Pancreas (tissue), 10 donors: ENCODE measurements around the gene BPIFB1. TPM values are rescaled to one million over a fixed set of nuclear protein-coding genes. Genes with fewer than 3 reads are reported as not detected.

ENCODE experiments used
- ATAC-seq, 4 donors: fragments of 200-7000 bp; cut with Tn5 transposase; one replicate each; pipeline versions ENCODE4 v1.8.0 to v1.9.1; 2020; ENCODE audit warnings: mild to moderate bottlenecking in 4 of 4, moderate library complexity in 4 of 4
- DNase-seq, 6 donors: peaks; one replicate each; pipeline ENCODE4 v3.0.0-alpha.2; 2020
- FAIRE-seq: peaks from 2 replicates; lab custom pipeline; 2012; peaks lifted over from hg19 to GRCh38; lab: Jason Lieb, UNC
- H3K27ac ChIP-seq, 4 donors: fragments of 200-600 bp; sonication (generic); 1 replicate in 3 of 4; 2 replicates in 1 of 4; pipeline versions ENCODE4 v1.5.0 to v1.8.0; 2020
- H3K27me3 ChIP-seq, 4 donors: fragments of 200-600 bp; one replicate each; pipeline ENCODE4 v1.8.0; 2021
- H3K36me3 ChIP-seq, 3 donors: fragments of 200-600 bp; sonication (generic) in 1 of 3; one replicate each; pipeline versions ENCODE4 v1.5.0 to v1.8.0; 2020 to 2021
- H3K4me1 ChIP-seq, 3 donors: fragments of 200-600 bp; one replicate each; pipeline ENCODE4 v1.8.0; 2021
- H3K4me3 ChIP-seq, 4 donors: fragments of 200-600 bp; sonication (generic) in 2 of 4; one replicate each; pipeline versions ENCODE4 v1.5.0 to v1.8.0; 2020 to 2021
- H3K9me3 ChIP-seq, 4 donors: fragments of 200-600 bp; one replicate each; pipeline ENCODE4 v1.8.0; 2021
- WGBS, 2 donors: extraction: QIAGEN DNeasy Blood & Tissue Kit; methylation state at CpG; one replicate each; pipeline ENCODE4 v1.1.7; 2013; 5-methylcytosine and 5-hydroxymethylcytosine counted together
- intact Hi-C, 3 donors: fragments of 100-400 bp; cut with DNase I; formaldehyde crosslinking; loops; one replicate each; pipeline versions ENCODE4 v1.11.1 to v1.14.2; 2022
- polyA plus RNA-seq, 2 donors: library from polyadenylated mRNA; stranded (reverse); fragments of 200-250 nt; gene quantifications; one replicate each; pipeline ENCODE4 v1.2.3, GENCODE V29; 2013
- total RNA-seq, 6 donors: library from RNA; stranded (reverse); fragmentation: NEBNext Ultra II Directional in 4 of 6; extraction: Animal tissue kit (Norgen Biotek cat#: 25700) in 4 of 6; gene quantifications; one replicate each; pipeline versions ENCODE4 v1.2.1 to v1.2.4, GENCODE V29; 2021 to 2023
- TF ChIP-seq, protein P1 (sequence below), 4 donors: fragments of 200-600 bp; sonication (generic) in 3 of 4; IDR thresholded peaks; one replicate each; pipeline versions ENCODE4 v1.5.0 to v1.8.0; 2021; ENCODE audit warnings: antibody characterized with exemption in 4 of 4
- donor health status: healthy with polysubstance abuse.
- donor health status: DM: no; HTN: no; CAD: no; lungs with moderate emphysema.
- donor health status: DM: no; HTN: no; CAD: no.
- donor health status: control.
- donor health status: control.
- donor health status: Bipolar disorder and iron deficiency.
- donor health status: DM: yes; HTN: yes; CAD: no.
- donor health status: DM: no; HTN: no; CAD: no.
- donor health status: DM: no; HTN: no; CAD: no.
- donor health status: DM: yes; HTN: yes; CAD: no.

The BPIFB1 gene
- total and polyA plus RNA-seq, 8 donors = 0.12 to 0.32 TPM; not detected in 6

- Histone ChIP-seq H3K4me3 (no peak overlapping the region), H3K36me3 (peaks cover 0 to 4% (median 3%) of the 10 kb centered on the region in 3 donors), H3K27me3 (no peaks in the 10 kb centered on the region), H3K27ac (no peak overlapping the region), H3K4me1 (no peaks in the 10 kb centered on the region), H3K9me3 (no peaks in the 10 kb centered on the region)
- TF ChIP-seq, protein P1, sequence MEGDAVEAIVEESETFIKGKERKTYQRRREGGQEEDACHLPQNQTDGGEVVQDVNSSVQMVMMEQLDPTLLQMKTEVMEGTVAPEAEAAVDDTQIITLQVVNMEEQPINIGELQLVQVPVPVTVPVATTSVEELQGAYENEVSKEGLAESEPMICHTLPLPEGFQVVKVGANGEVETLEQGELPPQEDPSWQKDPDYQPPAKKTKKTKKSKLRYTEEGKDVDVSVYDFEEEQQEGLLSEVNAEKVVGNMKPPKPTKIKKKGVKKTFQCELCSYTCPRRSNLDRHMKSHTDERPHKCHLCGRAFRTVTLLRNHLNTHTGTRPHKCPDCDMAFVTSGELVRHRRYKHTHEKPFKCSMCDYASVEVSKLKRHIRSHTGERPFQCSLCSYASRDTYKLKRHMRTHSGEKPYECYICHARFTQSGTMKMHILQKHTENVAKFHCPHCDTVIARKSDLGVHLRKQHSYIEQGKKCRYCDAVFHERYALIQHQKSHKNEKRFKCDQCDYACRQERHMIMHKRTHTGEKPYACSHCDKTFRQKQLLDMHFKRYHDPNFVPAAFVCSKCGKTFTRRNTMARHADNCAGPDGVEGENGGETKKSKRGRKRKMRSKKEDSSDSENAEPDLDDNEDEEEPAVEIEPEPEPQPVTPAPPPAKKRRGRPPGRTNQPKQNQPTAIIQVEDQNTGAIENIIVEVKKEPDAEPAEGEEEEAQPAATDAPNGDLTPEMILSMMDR (IDR thresholded peaks at IDR 0.05) = no peak
- FAIRE-seq (no peak), DNase-seq (no peak), ATAC-seq (no peak)
- intact Hi-C loops = no loop called here
- 80 to 84% methylated on average over 16 of the region's 16 CpGs for WGBS, 2 donors
Observed at GRCh38 chr20:33352258-33353012, 69.4 kb downstream of the BPIFB1 start.

DNA sequence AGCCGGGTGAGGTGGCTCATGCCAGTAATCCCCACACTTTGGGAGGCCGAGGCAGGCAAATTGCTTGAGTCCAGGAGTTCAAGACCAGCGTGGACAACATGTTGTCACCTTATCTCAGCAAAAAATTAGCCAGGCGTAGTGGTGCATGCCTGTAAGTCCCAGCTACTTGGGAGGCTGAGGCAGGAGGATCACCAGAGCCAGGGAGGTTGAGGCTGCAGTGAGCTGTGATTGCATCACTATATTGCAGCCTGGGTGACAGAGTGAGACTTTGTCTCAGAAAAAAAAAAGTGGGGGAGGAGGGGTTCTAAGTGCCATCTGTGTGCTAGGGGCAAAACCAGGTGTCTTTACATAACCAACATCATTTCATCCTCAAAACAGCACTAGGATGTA lies 70.0 kb downstream of the BPIFB1 start:
- ATAC-seq (no peak), FAIRE-seq (no peak), DNase-seq (no peak)
- Histone ChIP-seq H3K4me1 (no peaks in the 10 kb centered on the region), H3K36me3 (peaks cover 0 to 4% (median 4%) of the 10 kb centered on the region in 3 donors), H3K4me3 (no peak overlapping the region), H3K9me3 (no peaks in the 10 kb centered on the region), H3K27me3 (no peaks in the 10 kb centered on the region), H3K27ac (no peak overlapping the region)
- TF ChIP-seq, protein P1 (IDR thresholded peaks at IDR 0.05) = no peak
- intact Hi-C loops = no loop called here
- WGBS, 2 donors = 90 to 92% methylated on average over 4 of the region's 4 CpGs

Other genes starting within 250 kb of the BPIFB1 start
- gene BPIFB3, start 229.3 kb upstream of the BPIFB1 start, total RNA-seq = not detected
- not detected for gene BPIFB3, start 229.3 kb upstream of the BPIFB1 start, polyA plus RNA-seq
- gene BPIFB4, start 203.6 kb upstream of the BPIFB1 start, total RNA-seq = not detected
- not detected for gene BPIFB4, start 203.6 kb upstream of the BPIFB1 start, polyA plus RNA-seq
- gene BPIFA2, start 115.1 kb upstream of the BPIFB1 start, total RNA-seq = not detected
- gene BPIFA2, start 115.1 kb upstream of the BPIFB1 start, polyA plus RNA-seq = not detected
- gene BPIFA3, start 65.9 kb upstream of the BPIFB1 start, total RNA-seq = not detected
- gene BPIFA3, start 65.9 kb upstream of the BPIFB1 start, polyA plus RNA-seq = not detected
- not detected for gene BPIFA1, start 47.2 kb upstream of the BPIFB1 start, total RNA-seq
- not detected for gene BPIFA1, start 47.2 kb upstream of the BPIFB1 start, polyA plus RNA-seq
- gene CDK5RAP1, start 118.3 kb downstream of the BPIFB1 start, total RNA-seq = 10 to 100 TPM in 4 of 6 donors, 1 to 10 TPM in 2; 8.1 to 12.6 (median 11.0) TPM
- 10 to 100 TPM; 38.6 to 63.9 TPM for gene CDK5RAP1, start 118.3 kb downstream of the BPIFB1 start, polyA plus RNA-seq
- gene SNTA1, start 160.5 kb downstream of the BPIFB1 start, total RNA-seq = 1 to 10 TPM; 4.2 to 8.0 (median 6.1) TPM
- gene SNTA1, start 160.5 kb downstream of the BPIFB1 start, polyA plus RNA-seq = 10 to 100 TPM in 1 of 2 donors, 1 to 10 TPM in 1; 8.3 to 10.9 TPM
- gene CBFA2T2, start 206.9 kb downstream of the BPIFB1 start, total RNA-seq = 10 to 100 TPM in 1 of 6 donors, 1 to 10 TPM in 5; 4.7 to 11.6 (median 7.2) TPM
- 1 to 10 TPM; 7.1 to 8.9 TPM for gene CBFA2T2, start 206.9 kb downstream of the BPIFB1 start, polyA plus RNA-seq